ENCODE results near the gene CEP72.

DNA sequence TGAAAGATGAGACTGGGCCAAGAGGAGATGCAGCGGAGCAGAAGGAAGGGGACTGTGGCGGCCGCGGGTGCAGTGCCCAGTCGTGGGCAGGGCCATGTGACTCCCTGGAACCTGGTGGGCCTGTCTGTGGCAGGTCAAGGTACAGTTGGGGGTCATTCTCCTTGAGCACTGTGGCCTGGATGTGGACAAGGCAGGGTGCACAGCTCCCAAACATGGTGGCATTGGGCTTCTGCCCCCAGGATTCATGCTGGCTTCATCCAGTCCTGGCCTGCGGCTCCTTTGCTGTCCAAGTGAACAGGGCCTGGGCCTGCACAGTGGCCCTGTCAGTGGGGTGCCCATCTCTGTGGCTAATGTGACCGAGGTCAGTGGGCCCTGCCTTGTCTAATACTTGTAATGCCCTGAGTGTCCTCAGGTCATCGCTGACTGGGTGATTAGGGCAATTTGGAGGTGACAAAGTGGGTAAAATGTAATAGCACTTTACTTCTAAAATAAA, 39.9 kb downstream of the CEP72 start:
- TF ChIP-seq CTCF (IDR thresholded peaks at IDR 0.05; ENCODE audit: poor library complexity), result no peak
- TF ChIP-seq EZH2 (IDR thresholded peaks at IDR 0.05; ENCODE audit: borderline replicate concordance), result no peak
- TF ChIP-seq EZH2phosphoT487 (IDR thresholded peaks at IDR 0.05; ENCODE audit: low read depth, severe bottlenecking, unreplicated experiment), result no peak

Measured in hepatocyte (in vitro differentiated cells).